Type B pancreatic cell (in vitro differentiated cells): ENCODE data around the gene RBP5. TPM values are rescaled to one million over a fixed set of nuclear protein-coding genes. Genes with fewer than 3 reads are reported as not detected.

ENCODE experiments used
- DNase-seq: peaks from one replicate; pipeline ENCODE4 v3.0.0; 2021; ENCODE audit warnings: mixed read lengths; ENCODE audit not compliant: unreplicated experiment; ENCODE audit errors: extremely low spot score
- H3K27ac Mint-ChIP-seq: 2 replicates; pipeline ENCODE4 v1.8.0; 2021; ENCODE audit warnings: mild to moderate bottlenecking, mixed read lengths
- H3K27me3 Mint-ChIP-seq: 2 replicates; pipeline ENCODE4 v1.8.0; 2021; ENCODE audit warnings: mixed read lengths
- H3K36me3 Mint-ChIP-seq: 2 replicates; pipeline ENCODE4 v1.8.0; 2021; ENCODE audit warnings: mixed read lengths
- H3K4me1 Mint-ChIP-seq: one replicate; pipeline ENCODE4 v1.8.0; 2021; ENCODE audit warnings: mixed read lengths; ENCODE audit not compliant: unreplicated experiment
- H3K4me3 Mint-ChIP-seq: 2 replicates; pipeline ENCODE4 v1.8.0; 2021; ENCODE audit warnings: mild to moderate bottlenecking, mixed read lengths
- H3K9me3 Mint-ChIP-seq: 2 replicates; pipeline ENCODE4 v1.8.0; 2021; ENCODE audit warnings: mixed read lengths
- CTCF ChIP-seq: fragments of 200-600 bp; sonication (generic); conservative IDR thresholded peaks from 2 replicates; pipeline ENCODE4 v1.5.0; 2021; ENCODE audit warnings: antibody characterized with exemption, mild to moderate bottlenecking
- total RNA-seq: library from RNA; stranded (reverse); gene quantifications from 2 replicates; pipeline ENCODE4 v1.2.1, GENCODE V29; 2021; ENCODE audit warnings: low replicate concordance

The RBP5 gene
- total RNA-seq, 1 donor from 2014 or later = 1.0 TPM

DNA sequence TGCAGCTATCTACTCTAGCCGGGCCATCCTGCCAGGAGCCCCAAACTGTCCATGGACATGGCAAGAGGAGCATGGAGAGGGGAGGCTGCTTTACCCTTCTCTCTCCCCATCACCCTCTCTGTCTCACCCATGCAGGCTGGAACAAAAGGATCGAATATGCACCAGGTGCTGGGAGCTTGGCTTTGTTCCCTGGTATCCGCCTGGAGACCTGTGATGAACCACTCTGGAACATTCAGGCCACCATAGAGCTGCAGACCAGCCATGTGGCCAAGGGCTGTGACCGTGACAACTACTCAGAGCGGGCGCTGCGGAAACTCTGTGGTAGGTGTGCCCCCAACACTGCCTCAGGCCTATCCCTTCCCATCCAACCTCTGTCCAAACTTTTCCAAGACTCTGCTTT lies 7.4 kb upstream of the RBP5 start:
- Mint-ChIP-seq H3K9me3 (no peaks in the 10 kb centered on the region), H3K4me1 (peaks cover 10% of the 10 kb centered on the region), H3K36me3 (peaks cover 60% of the 10 kb centered on the region), H3K27me3 (peaks cover under 1% of the 10 kb centered on the region), H3K4me3 (no peak overlapping the region), H3K27ac (no peak overlapping the region)
- TF ChIP-seq CTCF = no peak
- DNase-seq = no peak

GRCh38 chr12:7134396-7135166 lies 5.9 kb upstream of the RBP5 start:
- H3K36me3 Mint-ChIP-seq = peaks cover 53% of the 10 kb centered on the region
- H3K4me1 Mint-ChIP-seq = peaks cover 14% of the 10 kb centered on the region
- H3K27ac Mint-ChIP-seq = peak overlapping the region; percentile 59

GRCh38 chr12:7131502-7131866 lies 2.8 kb upstream of the RBP5 start:
- H3K27ac Mint-ChIP-seq = peak overlapping the region; percentile 91

More at GRCh38 chr12:7134396-7135166, 5.9 kb upstream of the RBP5 start:
- no peak for DNase-seq
- Mint-ChIP-seq H3K27me3 (peaks cover 5% of the 10 kb centered on the region), H3K4me3 (peak overlapping the region; percentile 26), H3K9me3 (no peaks in the 10 kb centered on the region)
- no peak for TF ChIP-seq CTCF

GRCh38 chr12:7130701-7131501 lies 2.2 kb upstream of the RBP5 start:
- Mint-ChIP-seq H3K27me3 (peaks cover 11% of the 10 kb centered on the region), H3K36me3 (peaks cover 26% of the 10 kb centered on the region), H3K27ac (peak overlapping the region; percentile 91), H3K4me1 (peaks cover 14% of the 10 kb centered on the region), H3K4me3 (peak overlapping the region; percentile 92), H3K9me3 (no peaks in the 10 kb centered on the region)
- no peak for DNase-seq
- TF ChIP-seq CTCF = no peak

More at GRCh38 chr12:7131502-7131866, 2.8 kb upstream of the RBP5 start:
- peaks cover 14% of the 10 kb centered on the region for H3K4me1 Mint-ChIP-seq
- peaks cover 30% of the 10 kb centered on the region for H3K36me3 Mint-ChIP-seq
- DNase-seq = no peak
- no peak for TF ChIP-seq CTCF
- H3K4me3 Mint-ChIP-seq = peak overlapping the region; percentile 92
- no peaks in the 10 kb centered on the region for H3K9me3 Mint-ChIP-seq
- H3K27me3 Mint-ChIP-seq = peaks cover 11% of the 10 kb centered on the region

- H3K36me3 Mint-ChIP-seq = peaks cover 18% of the 10 kb centered on the region
- no peak for TF ChIP-seq CTCF
- H3K9me3 Mint-ChIP-seq = no peaks in the 10 kb centered on the region
- peak within 1 kb of the TSS; percentile 92 for H3K4me3 Mint-ChIP-seq
- DNase-seq = peak; percentile 85
- H3K27me3 Mint-ChIP-seq = peaks cover 11% of the 10 kb centered on the region
- H3K4me1 Mint-ChIP-seq = peaks cover 14% of the 10 kb centered on the region
- H3K27ac Mint-ChIP-seq = peak within 1 kb of the TSS; percentile 91
Measured at GRCh38 chr12:7129872-7130691, 1.4 kb upstream of the RBP5 start, which contains the start of gene CLSTN3. Gene CLSTN3, plus strand, starts transcription at chr12:7130371. Its CDS starts 278 bp downstream, at chr12:7130649.
